Measurements from ENCODE around the gene KHK.
A peak's percentile ranks its signal among the peaks of the same experiment; 100 is the strongest.

The KHK gene

DNA sequence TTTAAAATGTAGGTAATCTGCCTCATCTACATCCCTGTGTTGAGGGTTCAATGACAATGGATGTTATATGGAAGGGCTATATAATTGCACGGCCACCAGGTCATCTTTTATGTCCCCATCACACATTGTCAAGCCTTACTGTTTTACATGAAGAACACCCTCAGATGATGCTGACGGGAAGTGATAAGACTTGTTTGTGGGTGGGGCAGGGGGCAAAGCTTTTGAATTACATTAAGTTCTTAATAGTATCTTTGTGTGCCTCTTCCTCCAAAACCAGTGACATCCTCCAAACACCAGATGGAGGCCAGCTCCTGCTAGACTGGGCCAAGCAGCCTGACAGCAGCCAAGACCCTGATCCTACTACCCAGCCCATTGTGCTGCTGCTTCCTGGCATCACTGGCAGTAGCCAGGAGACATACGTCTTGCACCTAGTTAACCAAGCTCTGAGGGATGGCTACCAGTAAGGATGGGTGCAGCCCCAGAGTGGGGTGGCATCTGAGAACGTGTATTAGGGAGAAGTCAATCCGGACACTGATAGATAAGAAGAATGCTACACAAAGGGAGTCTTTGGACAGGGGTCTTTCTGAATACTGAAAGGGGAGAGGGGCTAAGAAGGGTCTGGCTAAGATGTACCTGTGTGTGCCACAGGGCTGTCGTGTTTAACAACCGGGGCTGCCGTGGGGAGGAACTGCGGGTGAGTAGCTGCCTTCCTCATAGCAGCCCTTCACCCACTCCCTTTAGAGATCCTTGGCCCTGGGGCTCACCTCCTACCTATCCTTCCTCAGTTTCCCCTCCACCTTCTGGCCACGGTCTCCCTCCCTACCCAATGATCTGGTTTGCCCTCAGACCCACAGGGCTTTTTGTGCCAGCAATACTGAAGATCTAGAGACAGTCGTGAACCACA is 42.3 kb downstream of the KHK start:
- TF ChIP-seq, protein P1, sequence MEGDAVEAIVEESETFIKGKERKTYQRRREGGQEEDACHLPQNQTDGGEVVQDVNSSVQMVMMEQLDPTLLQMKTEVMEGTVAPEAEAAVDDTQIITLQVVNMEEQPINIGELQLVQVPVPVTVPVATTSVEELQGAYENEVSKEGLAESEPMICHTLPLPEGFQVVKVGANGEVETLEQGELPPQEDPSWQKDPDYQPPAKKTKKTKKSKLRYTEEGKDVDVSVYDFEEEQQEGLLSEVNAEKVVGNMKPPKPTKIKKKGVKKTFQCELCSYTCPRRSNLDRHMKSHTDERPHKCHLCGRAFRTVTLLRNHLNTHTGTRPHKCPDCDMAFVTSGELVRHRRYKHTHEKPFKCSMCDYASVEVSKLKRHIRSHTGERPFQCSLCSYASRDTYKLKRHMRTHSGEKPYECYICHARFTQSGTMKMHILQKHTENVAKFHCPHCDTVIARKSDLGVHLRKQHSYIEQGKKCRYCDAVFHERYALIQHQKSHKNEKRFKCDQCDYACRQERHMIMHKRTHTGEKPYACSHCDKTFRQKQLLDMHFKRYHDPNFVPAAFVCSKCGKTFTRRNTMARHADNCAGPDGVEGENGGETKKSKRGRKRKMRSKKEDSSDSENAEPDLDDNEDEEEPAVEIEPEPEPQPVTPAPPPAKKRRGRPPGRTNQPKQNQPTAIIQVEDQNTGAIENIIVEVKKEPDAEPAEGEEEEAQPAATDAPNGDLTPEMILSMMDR (conservative IDR thresholded peaks at IDR 0.05) = no peak
- no peak overlapping the region for H3K27ac ChIP-seq

DNA sequence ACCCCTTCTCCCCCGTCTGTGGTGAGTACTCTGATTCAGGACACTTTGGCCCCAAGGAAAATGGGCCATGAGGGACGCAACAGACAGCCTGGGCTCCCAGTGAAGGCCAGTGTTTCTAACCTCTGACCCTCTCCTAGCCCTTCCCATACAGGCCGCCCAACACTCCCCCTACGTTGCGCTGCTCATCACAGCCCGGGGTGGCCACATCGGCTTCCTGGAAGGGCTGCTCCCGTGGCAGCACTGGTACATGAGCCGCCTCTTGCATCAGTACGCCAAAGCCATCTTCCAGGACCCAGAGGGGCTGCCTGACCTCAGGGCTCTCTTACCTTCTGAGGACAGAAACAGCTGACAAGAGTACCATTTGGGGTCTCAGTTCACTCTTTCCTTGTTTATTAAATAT is 43.8 kb downstream of the KHK start:
- TF ChIP-seq, protein P1 (conservative IDR thresholded peaks at IDR 0.05) = no peak
- no peak overlapping the region for H3K27ac ChIP-seq

GRCh38 chr2:27131429-27131828 is 44.9 kb downstream of the KHK start:
- no peak overlapping the region for H3K27ac ChIP-seq
- TF ChIP-seq, protein P1 (conservative IDR thresholded peaks at IDR 0.05) = no peak

GRCh38 chr2:27133195-27133875 is 46.8 kb downstream of the KHK start:
- peak overlapping the region; percentile 84; the same call in 1 of the 2 replicates for H3K27ac ChIP-seq
- TF ChIP-seq, protein P1 (conservative IDR thresholded peaks at IDR 0.05) = no peak

- TF ChIP-seq, protein P1 (conservative IDR thresholded peaks at IDR 0.05) = no peak
- peak within 1 kb of the TSS; percentile 84 for H3K27ac ChIP-seq
Observed at GRCh38 chr2:27133905-27134780, 47.6 kb downstream of the KHK start, which contains the start of gene PREB. Gene PREB, minus strand, starts transcription at chr2:27134636. Its CDS starts 215 bp downstream, at chr2:27134421.

DNA sequence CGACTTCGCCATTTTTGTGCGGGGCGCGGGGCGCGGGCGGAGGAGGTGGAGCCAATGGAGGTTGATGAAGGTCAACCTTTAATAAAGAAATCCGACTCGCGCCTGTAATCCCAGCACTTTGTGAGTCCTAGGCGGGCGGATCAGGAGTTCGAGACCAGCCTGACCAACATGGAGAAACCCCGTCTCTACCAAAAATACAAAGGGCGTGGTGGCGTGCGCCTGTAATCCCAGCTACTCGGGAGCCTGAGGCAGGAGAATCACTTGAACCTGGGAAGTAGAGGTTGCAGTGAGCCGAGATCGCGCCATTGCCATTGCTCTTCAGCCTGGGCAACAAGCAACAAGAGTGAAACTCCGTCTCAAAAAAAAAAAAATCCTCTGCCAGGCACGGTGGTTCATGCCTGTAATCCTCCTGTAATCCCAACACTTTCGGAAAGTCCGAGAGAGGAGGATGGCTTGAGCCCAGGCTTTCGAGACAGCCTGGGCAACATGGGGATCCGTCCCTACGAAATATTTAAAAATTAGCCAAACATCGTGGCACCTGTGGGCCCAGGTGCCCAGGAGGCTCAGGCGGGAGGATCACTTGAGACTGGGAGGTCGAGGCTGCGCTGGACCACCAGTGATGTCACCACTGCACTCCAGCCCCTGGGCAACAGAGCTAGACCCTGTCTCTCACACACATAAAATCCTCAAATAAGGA is 48.4 kb downstream of the KHK start:
- H3K27ac ChIP-seq = peak overlapping the region; percentile 84
- TF ChIP-seq, protein P1 (conservative IDR thresholded peaks at IDR 0.05) = no peak
